GM13976 (cell line): ENCODE results near the gene SLCO2A1.

Experiments used
- DNase-seq: peaks from one replicate; pipeline ENCODE4 v3.0.0; 2012; ENCODE audit warnings: low spot score
- CTCF ChIP-seq: IDR thresholded peaks from 2 replicates; pipeline ENCODE4 v1.5.1; 2012; ENCODE audit warnings: borderline replicate concordance, mild to moderate bottlenecking; ENCODE audit not compliant: insufficient read depth; ENCODE audit errors: extremely low read depth, missing control alignments, control extremely low read depth
- in situ Hi-C: fragments of 300-500 bp; cut with MboI; formaldehyde crosslinking; loops from one replicate; pipeline ENCODE4 v1.12.0; 2022; ENCODE audit warnings: low sequenced_read_pairs, mixed read lengths, inconsistent platforms; ENCODE audit not compliant: unreplicated experiment

SLCO2A1 gene

DNA sequence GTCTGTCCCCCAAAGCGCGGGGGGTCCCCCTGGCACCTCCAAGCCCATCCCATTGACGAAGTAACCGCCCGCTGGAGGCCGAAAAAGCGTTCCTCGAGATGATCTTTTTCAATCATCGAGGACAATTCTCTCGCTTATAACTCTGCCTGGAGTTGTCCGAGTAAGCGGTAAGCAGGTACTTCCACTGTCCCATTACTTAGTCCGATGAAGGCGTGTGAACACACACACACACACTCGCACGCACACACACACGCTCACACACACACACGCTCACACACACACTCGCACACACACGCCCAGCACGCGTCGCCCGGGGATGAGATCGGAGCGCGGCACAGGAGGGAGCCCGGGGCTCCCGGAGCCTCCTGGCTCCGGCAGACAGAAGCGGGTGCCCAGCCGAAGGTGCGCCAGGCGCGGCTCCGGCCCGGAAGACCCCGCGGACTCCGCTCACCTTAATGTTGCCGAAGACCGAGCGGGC lies 430 bp downstream of the SLCO2A1 start:
- no peak for DNase-seq
- in situ Hi-C loops, result no loop called here
- TF ChIP-seq CTCF, result no peak

DNA sequence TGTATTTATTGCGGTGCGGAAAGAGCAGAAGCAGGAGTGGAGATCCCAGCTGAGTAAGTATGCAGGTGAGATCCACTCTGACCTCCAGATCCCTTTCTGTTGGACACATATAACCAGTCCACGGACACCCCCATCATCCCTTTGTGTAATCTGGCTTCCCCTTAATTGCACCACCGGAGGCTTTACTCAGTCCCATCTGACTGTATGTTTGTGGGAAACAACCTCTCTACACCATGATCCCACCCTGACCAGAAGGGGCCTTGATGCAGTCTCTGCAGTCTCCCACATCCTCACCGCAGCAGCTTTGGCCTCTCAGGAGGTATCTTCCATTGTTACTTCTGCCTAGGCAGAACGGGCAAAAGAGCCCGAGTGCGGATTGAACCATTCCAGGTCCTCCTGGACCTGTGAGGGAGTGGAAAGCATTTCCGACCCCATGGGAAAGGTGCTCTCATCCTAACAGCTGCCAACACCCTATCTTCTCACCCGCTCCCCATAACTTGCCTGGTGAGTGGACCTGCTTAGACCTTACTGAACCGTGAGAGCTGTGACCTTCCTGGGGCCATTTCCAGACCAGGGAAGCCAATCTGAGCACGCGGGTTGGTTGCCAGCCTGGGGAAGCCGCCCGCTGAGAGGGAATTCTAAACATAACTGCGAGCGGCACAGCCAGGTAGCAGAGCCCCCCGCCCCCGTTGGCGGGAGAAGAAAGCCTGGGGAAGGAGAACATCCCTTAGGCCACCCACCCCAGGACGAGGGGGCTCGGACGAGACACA lies 1.1 kb downstream of the SLCO2A1 start:
- no peak for DNase-seq
- in situ Hi-C loops, result no loop called here
- TF ChIP-seq CTCF, result no peak

DNA sequence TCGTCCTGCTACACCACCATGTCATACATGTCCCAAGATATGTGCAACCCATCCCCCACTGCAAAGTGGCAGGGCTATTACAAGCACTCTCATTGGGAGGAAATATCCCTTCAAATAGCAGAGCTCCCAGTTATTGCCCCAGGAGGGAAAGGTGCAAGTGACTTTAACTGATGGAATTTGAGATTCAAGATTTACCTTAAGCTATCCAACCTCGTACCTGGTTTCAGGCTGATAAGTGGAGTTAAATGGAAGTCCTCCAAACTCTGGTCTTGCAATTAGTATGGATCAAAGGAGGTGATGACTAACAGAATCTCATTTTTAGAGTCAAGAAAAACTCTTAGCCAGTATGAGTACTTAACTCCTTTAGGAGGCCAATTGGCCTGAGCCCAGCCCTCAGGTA lies 2.1 kb downstream of the SLCO2A1 start:
- in situ Hi-C loops, result no loop called here
- no peak for DNase-seq
- no peak for TF ChIP-seq CTCF

- in situ Hi-C loops, result no loop called here
- DNase-seq, result no peak
- no peak for TF ChIP-seq CTCF
These were observed 9.5 kb downstream of the SLCO2A1 start for GRCh38 chr3:134020135-134020680.

DNA sequence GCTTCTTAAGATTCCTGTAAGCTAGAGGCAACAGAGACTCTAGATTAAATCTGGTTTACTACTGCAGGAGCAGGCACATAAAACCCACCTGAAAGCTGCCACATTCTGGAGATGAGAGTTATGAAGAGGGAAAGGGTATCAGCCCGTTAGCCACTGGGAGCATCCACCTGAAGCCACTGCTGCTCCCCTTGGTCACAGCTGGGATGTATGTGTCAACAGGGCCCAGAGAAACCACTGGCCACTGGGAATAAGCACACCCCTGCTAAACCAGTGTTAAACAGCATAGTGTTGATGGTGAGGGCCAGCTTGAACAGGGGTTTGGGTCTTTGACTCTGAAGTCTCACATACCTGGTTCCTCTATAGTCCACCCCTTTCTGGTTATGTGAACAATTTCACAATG lies 10.9 kb downstream of the SLCO2A1 start:
- TF ChIP-seq CTCF, result no peak
- no peak for DNase-seq
- in situ Hi-C loops, result no loop called here

DNA sequence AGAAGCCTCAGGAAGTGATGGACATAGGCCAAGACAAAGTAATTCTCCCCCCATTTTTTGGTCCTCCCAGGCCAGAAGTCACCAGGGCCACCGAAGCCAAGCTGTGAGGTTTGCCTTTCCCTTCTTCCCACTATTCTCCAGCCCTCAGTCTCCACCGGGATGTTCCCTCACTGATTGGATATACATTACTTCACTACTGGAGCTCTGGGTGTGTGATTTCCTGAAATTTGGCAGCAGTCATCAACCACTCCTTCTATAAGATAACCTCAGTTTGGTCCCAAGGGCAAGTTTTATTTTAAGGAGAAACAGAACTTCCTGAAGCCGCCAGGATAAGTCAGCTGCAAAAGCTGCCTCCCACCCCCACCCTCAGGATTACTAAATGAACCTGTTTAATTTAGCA lies 11.3 kb downstream of the SLCO2A1 start:
- in situ Hi-C loops, result no loop called here
- no peak for TF ChIP-seq CTCF
- no peak for DNase-seq

- in situ Hi-C loops, result no loop called here
- TF ChIP-seq CTCF, result no peak
- DNase-seq, result no peak
These were observed 12.2 kb downstream of the SLCO2A1 start for GRCh38 chr3:134017490-134017889.
